ENCODE results near the gene LRMDA. TPM values are rescaled to one million over a fixed set of nuclear protein-coding genes. Genes with fewer than 3 reads are reported as not detected.

Gene LRMDA
- total RNA-seq, 2 donors from 2014 or later, result 14.4 to 18.0 TPM

DNA sequence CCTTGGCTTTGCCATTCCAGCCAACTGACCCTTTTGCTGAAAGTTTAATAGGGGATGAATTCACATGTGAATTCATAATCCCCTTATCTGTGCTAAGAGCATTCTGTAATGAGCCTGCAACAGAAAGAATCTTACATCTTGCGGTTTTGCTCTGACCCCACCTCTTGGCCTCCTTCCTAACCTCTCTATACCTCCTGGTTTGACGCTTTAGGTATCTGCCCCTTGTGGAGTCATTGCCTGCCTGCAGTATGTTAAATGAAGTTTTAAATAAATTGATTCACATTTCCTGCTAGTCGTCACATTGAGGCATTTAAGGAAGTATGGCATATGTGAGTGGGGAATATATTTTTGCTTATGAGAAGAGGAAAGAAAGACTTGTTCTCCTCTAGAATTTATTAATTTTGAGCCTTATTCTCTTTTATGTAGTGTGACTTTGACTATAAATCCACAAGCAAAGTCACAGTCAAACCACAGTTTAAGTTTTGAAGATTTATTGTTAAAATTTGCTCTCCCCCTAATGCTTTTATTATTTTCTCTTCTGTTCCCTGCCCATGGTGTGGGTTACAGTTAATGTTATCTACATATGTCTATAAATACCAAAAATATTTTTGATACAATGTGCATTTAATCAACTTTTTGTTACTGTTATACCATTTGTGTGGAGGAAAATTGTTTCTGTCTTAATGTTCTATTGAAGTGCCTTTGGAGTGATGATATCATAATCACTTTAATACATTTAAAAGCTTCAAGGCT, 60.9 kb downstream of the LRMDA start:
- DNase-seq (ENCODE audit: low spot score), result no peak
- intact Hi-C loops (cut with DNase I), result no loop called here

DNA sequence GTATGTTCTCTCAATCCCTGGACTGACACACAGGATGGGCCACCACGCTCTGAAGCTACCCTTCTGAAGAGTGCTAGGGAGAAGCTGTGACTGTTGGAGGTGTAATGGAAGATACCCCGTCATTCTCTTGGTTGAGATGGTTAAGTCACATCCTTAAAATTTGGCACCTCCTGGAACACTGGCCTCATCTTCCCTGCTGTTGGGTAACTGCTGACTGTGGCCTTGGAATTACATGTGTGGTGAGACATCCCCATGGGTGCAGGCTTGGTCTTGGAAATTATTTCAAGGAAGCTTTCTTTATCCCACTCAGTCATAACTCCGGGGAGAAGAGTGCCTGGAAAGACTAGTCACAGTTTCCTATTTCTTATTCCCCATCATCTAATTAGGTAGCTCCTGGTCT, 62.0 kb downstream of the LRMDA start:
- intact Hi-C loops (cut with DNase I), result no loop called here
- DNase-seq (ENCODE audit: low spot score), result no peak

GRCh38 chr10:75495434-75496190, 64.2 kb downstream of the LRMDA start:
- intact Hi-C loops (cut with DNase I), result no loop called here
- no peak for DNase-seq (ENCODE audit: low spot score)

GRCh38 chr10:75496191-75496567, 64.8 kb downstream of the LRMDA start:
- no peak for DNase-seq (ENCODE audit: low spot score)
- intact Hi-C loops (cut with DNase I), result no loop called here

GRCh38 chr10:75497997-75498883, 66.8 kb downstream of the LRMDA start:
- intact Hi-C loops (cut with DNase I), result no loop called here
- DNase-seq (ENCODE audit: low spot score), result peak; percentile 88

- intact Hi-C loops (cut with DNase I), result no loop called here
- no peak for DNase-seq (ENCODE audit: low spot score)
These were observed 67.5 kb downstream of the LRMDA start for GRCh38 chr10:75498884-75499350.

GRCh38 chr10:75499556-75500160, 68.2 kb downstream of the LRMDA start:
- intact Hi-C loops (cut with DNase I), result no loop called here
- DNase-seq (ENCODE audit: low spot score), result no peak

GRCh38 chr10:75502389-75502788, 71.0 kb downstream of the LRMDA start:
- intact Hi-C loops (cut with DNase I), result no loop called here
- DNase-seq (ENCODE audit: low spot score), result no peak

DNA sequence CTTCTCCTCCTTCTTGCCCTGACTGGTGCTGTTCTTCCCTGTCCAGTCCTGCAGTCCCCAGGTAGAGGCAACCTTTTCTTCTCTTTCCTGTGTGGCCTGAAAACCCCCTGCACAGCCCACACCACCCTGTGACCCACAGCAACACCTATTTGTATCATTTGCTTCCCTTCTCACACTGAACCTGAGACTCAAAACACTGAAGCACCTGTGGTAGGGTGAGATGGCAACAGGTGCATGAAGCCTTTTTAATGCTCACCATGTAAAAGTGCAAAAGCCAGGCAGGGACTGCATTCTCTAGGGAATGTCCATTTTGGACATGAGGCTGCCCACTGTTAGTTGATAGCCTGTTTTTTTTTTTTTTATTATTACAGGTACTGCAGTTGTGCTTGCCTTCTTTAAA, 71.4 kb downstream of the LRMDA start:
- intact Hi-C loops (cut with DNase I), result no loop called here
- no peak for DNase-seq (ENCODE audit: low spot score)

DNA sequence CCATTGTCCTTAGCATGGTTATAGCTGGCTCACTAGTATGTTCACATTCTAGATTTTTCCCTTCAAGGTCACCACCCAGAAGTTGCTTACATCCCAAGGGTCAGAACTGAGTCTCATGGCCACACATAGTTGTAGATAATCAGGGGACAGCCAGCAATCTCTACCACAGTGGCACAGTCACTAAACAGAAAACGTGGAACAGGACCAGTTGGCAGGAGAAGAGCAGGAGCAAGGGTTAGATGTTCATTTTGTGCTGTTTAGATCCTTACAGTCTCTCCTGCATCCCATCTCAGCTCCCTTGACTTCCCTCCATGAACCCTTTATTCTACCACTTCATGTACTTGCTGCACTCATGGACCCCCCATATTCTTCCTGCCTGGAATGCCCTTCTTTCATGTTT, 73.9 kb downstream of the LRMDA start:
- intact Hi-C loops (cut with DNase I), result no loop called here
- no peak for DNase-seq (ENCODE audit: low spot score)

GRCh38 chr10:75505840-75506506, 74.5 kb downstream of the LRMDA start:
- no peak for DNase-seq (ENCODE audit: low spot score)
- intact Hi-C loops (cut with DNase I), result no loop called here

- intact Hi-C loops (cut with DNase I), result no loop called here
- DNase-seq (ENCODE audit: low spot score), result no peak
These were observed 75.5 kb downstream of the LRMDA start for GRCh38 chr10:75506930-75507329.

GRCh38 chr10:75507469-75507868, 76.0 kb downstream of the LRMDA start:
- intact Hi-C loops (cut with DNase I), result no loop called here
- DNase-seq (ENCODE audit: low spot score), result no peak

DNA sequence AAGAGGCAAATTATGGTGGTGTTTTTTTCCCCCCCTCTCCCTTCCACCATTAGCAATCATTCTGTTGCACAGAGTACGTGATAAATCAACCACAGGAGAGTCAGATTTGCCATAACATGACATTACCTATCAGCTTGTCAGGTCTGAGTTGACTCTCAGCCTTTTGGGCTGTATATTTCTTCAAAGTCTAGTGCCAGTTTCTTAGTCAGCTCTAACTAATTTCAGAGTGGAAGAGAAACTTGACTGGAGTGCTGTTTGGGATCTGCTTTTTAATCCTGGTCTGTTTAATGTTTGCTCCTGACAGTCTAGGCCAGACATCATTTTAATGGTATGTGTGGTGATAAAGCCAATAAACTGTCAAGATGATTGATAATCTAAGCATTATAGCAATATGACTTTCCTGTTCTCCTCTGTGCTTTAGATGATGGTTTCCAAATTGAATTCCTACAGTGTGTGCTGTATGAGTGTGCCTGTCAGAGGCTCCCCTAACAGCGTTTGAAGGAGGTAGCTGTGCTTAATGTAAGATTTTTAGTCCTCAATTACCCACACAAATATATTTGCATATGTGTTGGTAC, 76.9 kb downstream of the LRMDA start:
- intact Hi-C loops (cut with DNase I), result no loop called here
- no peak for DNase-seq (ENCODE audit: low spot score)

DNA sequence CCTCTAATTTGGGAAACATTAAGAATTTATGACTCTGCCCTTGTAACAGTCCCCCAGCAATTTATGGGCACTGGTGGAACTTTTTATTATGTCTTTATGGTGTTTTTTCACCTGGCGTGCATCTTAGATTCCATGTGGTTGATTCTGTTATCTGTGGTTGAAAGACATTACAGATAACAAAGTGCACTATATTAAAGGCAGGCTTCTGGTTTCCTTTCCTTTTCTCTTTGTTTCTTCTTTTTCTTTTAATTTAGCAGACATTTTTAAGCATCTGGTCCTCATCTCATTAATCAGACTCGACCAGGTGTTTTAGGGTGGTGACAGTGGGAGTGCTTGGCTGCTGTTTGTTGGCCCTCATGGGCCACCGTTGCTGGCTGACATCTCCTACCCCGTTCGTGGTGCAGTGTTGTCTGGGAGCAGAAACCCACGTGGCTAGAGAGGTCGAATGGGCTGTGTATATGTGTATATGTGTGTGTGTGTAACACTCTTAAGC, 77.4 kb downstream of the LRMDA start:
- intact Hi-C loops (cut with DNase I), result no loop called here
- no peak for DNase-seq (ENCODE audit: low spot score)

DNA sequence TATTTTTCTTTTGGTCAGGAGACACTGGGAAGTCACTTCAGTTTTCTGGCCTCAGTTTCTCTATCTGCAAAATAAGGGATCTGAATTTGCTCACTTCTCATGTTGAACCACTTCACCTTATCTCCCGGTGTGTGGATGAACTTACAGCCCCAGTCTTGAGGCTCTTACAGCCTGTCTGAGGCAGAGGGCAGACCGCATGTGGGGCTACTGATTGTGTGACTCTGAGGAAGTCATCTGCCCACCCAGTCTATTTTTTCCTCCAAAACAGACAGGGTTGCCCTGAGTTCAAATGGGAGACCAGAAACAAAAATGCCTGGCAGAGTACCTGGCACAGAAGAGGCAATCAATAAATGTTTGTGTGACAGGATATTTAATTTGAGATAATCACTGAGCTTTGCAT, 78.3 kb downstream of the LRMDA start:
- intact Hi-C loops (cut with DNase I), result loop anchor here in 1 of 2 donors (5.0 to 10.0 kb wide), 2 partner anchors 115 to 1703 kb away; no protein-coding TSS in a partner anchor
- no peak for DNase-seq (ENCODE audit: low spot score)

DNA sequence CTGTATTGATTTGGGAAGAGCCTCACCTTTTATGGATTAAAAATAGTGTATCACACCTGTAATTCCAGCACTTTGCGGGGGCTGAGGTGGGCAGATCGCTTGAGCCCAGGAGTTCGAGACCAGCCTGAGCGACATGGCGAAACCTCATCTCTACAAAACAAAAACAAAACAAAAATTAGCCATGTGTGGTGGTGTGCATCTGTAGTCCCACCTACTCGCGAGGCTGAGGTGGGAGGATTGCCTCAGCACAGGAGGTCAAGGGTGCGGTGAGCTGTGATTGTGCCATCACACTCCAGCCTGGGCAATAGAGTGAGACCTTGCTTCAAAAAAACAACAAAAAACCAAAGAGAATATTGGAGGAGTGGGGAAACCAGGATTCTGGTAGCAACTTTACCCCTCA, 79.6 kb downstream of the LRMDA start:
- intact Hi-C loops (cut with DNase I), result loop anchor here in 1 of 2 donors (5.0 to 10.0 kb wide), 2 partner anchors 114 to 1701 kb away; no protein-coding TSS in a partner anchor
- no peak for DNase-seq (ENCODE audit: low spot score)

Measured in posterior vena cava (tissue), 2 donors.